Effector memory CD4-positive, alpha-beta T cell (primary cell): Measurements from ENCODE around the gene PSMC1.

Experiments
- DNase-seq, 3 donors: peaks; one replicate each; pipeline ENCODE4 v3.0.0-alpha.2; 2020
- H3K27ac ChIP-seq: 2 replicates; pipeline ENCODE4 v1.7.0; 2013; ENCODE audit warnings: mild to moderate bottlenecking, low read length, moderate library complexity; ENCODE audit not compliant: insufficient read depth, poor library complexity, severe bottlenecking
- H3K27me3 ChIP-seq: replicated peaks from 2 replicates; pipeline ENCODE4 v1.7.0; 2013; ENCODE audit warnings: mild to moderate bottlenecking, low read length; ENCODE audit not compliant: insufficient read depth, control insufficient read depth, poor library complexity, severe bottlenecking
- H3K36me3 ChIP-seq: 2 replicates; pipeline ENCODE4 v1.7.0; 2013; ENCODE audit warnings: mild to moderate bottlenecking, low read length, moderate library complexity; ENCODE audit not compliant: control insufficient read depth, insufficient read depth
- H3K4me1 ChIP-seq: 2 replicates; pipeline ENCODE4 v1.7.0; 2013; ENCODE audit warnings: low read length, mild to moderate bottlenecking; ENCODE audit not compliant: control insufficient read depth, insufficient read depth, poor library complexity, severe bottlenecking
- H3K4me3 ChIP-seq: 2 replicates; pipeline ENCODE4 v1.7.0; 2013; ENCODE audit warnings: low read length, low read depth, mild to moderate bottlenecking; ENCODE audit not compliant: insufficient read depth, poor library complexity, severe bottlenecking
- H3K9me3 ChIP-seq: 2 replicates; pipeline ENCODE4 v1.7.0; 2013; ENCODE audit warnings: mild to moderate bottlenecking, low read length, moderate library complexity; ENCODE audit not compliant: control insufficient read depth

The PSMC1 gene

GRCh38 chr14:90275820-90276219 is 19.5 kb downstream of the PSMC1 start:
- H3K36me3 ChIP-seq: peaks cover 43% of the 10 kb centered on the region

DNA sequence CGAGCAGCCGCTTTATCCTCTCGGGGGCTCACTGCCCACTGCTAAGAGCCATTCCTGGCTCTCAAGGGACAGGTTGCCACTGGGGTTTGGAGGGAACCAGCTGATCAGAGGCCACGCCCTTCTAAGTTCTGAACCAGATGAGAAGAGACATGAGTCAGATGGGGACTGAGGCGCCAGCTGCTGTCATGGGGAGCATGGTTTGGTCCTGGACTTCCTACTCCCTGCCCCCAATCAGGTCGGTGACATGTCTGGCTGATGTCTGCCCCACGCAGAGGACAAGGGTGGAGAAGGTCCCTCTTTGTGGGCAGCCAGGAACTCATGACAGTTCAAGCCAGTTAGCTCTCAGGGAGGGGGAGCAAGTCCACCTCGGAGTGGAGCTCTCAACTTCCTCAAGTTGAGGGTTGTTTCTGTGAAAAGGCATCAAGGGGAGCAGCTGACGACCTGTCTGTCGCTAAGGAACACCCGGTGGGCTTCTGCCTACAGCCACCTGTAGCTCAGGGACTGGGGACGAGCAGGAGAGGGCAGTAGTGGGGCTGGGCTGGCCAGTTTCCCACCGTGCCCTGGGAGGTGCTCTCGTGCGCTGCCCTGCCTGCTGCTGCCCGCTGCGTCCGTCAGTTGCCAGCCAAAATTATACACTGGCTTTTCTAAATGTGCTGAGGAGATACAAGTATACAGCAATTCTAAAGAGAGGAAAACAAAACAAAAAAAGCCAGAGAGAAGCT is 20.5 kb downstream of the PSMC1 start:
- H3K27ac ChIP-seq: no peak overlapping the region
- DNase-seq: no peak
- no peaks in the 10 kb centered on the region for H3K27me3 ChIP-seq
- H3K4me3 ChIP-seq: no peak overlapping the region
- peaks cover 37% of the 10 kb centered on the region for H3K36me3 ChIP-seq
- H3K4me1 ChIP-seq: peaks cover 6% of the 10 kb centered on the region
- no peaks in the 10 kb centered on the region for H3K9me3 ChIP-seq

More at GRCh38 chr14:90275820-90276219, 19.5 kb downstream of the PSMC1 start:
- H3K4me1 ChIP-seq: peaks cover 6% of the 10 kb centered on the region
- H3K9me3 ChIP-seq: no peaks in the 10 kb centered on the region
- no peak for DNase-seq
- no peaks in the 10 kb centered on the region for H3K27me3 ChIP-seq
- no peak overlapping the region for H3K27ac ChIP-seq
- H3K4me3 ChIP-seq: no peak overlapping the region

DNA sequence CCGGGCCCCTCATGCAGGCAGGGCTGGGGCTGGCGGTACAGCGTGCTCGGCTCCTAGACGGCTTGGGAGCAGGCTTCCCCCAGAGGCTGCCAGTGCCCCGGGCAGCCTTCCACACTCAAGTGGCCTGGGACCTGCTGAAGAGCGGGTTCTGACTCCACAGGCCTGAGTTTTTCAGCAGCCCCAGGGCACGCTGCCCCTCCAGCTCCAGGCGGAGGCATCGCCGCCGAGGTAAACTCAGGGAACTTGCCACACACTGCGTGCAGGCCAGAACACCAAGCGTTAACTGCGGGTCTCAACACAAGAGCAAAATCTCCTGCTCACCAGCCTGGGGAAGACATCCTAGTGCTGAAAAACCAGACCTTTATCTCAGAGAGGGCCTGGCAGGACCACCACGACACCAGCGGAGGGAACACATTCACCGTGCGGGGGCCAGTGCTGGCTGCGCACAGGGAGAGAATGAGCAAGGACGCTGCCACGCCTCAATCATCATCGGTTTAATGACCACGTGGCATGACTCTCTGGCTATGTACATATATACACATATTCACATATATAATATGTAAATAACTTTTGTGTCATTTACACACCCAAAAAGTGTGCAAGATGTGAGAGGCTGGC is 21.3 kb downstream of the PSMC1 start:
- Histone ChIP-seq H3K9me3 (no peaks in the 10 kb centered on the region), H3K36me3 (peaks cover 37% of the 10 kb centered on the region), H3K27me3 (no peaks in the 10 kb centered on the region), H3K27ac (no peak overlapping the region), H3K4me3 (no peak overlapping the region), H3K4me1 (peaks cover 6% of the 10 kb centered on the region)
- no peak for DNase-seq

- Histone ChIP-seq H3K4me1 (peaks cover 6% of the 10 kb centered on the region), H3K36me3 (peaks cover 35% of the 10 kb centered on the region), H3K27ac (no peak overlapping the region), H3K9me3 (no peaks in the 10 kb centered on the region), H3K4me3 (no peak overlapping the region), H3K27me3 (no peaks in the 10 kb centered on the region)
- DNase-seq: no peak
Observed at GRCh38 chr14:90278199-90279175, 22.1 kb downstream of the PSMC1 start.

DNA sequence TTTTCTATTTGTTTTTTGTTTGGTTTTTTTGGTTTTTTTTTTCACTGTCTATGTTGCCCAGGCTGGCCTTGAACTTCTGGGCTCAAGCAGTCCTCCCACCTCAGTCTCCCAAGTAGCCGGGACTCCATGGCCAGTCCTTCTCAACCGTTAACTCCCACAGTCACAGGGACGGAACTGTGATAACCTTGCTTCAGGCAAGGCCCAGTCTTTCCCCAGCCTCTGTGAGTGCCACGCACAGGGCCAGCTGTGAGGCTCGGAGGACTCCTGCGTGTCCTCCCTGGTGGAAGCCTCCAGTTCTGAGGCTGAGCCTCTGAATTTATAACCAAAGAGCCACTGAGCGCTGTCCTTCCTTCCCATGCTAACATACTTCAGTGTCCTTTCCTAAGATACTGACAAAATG is 23.7 kb downstream of the PSMC1 start:
- no peak overlapping the region for H3K4me3 ChIP-seq
- H3K36me3 ChIP-seq: peaks cover 31% of the 10 kb centered on the region
- no peak for DNase-seq
- H3K4me1 ChIP-seq: peaks cover 5% of the 10 kb centered on the region
- H3K9me3 ChIP-seq: no peaks in the 10 kb centered on the region
- H3K27me3 ChIP-seq: no peaks in the 10 kb centered on the region
- no peak overlapping the region for H3K27ac ChIP-seq

DNA sequence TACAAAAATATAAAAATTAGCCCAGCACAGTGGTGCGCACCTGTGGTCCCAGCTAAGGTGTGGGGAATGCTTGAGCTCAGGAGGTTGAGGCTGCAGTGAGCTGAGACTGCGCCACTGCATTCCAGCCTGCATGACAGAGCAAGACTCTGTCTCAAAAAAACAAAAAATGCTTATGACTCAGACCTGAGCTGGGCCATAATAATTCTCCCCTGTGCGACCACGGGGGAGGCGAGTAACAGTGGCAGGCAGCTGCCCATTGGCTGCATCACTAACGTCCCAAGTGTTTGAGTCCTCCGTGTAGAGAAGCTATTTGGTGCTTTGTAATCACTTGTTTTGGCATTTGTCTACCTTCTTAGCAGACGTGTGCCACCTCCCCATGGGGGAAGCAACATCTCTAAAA is 24.9 kb downstream of the PSMC1 start:
- Histone ChIP-seq H3K27ac (no peak overlapping the region), H3K27me3 (no peaks in the 10 kb centered on the region), H3K4me1 (no peaks in the 10 kb centered on the region), H3K4me3 (no peak overlapping the region), H3K36me3 (peaks cover 31% of the 10 kb centered on the region), H3K9me3 (no peaks in the 10 kb centered on the region)
- DNase-seq: no peak

DNA sequence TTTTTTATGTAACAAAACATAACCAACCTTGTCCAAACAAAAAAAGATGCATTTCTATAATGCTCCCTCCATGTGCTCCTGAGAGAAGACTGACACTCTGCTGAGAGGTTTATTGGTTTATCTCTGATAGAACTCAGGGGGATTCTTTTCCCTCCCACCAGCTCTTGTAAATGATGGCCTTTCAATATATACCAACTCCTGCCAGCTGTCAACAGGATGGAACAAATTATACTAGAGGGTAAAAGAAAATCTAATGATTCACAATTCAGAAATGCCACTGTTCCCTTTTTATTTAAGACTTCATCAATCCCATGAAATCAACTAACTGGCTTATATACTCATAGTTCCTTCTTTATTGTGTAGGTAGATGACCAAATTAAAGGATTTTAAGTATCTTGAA is 25.4 kb downstream of the PSMC1 start:
- Histone ChIP-seq H3K4me3 (no peak overlapping the region), H3K36me3 (peaks cover 31% of the 10 kb centered on the region), H3K27ac (no peak overlapping the region), H3K4me1 (no peaks in the 10 kb centered on the region), H3K9me3 (no peaks in the 10 kb centered on the region), H3K27me3 (no peaks in the 10 kb centered on the region)
- no peak for DNase-seq

DNA sequence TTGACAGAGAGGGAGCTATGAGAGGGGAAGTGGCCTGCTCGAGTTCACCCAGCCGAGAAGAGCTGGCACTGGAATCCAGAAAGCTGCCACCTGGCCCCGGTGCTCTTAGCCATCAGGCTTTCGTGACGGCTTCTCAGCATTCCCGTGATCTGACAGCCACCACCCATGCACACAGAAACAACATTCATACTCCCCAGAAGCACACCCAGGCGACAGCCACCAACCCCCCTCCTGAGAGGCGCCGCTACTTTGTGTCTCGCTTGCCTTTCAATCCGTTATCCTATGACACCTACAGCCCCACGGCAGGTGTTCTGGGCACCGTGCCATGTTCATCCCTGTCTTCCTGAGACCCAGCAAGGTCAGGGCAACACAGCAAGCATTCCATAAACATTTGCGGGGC is 31.4 kb downstream of the PSMC1 start:
- H3K36me3 ChIP-seq: peaks cover 32% of the 10 kb centered on the region
- no peaks in the 10 kb centered on the region for H3K27me3 ChIP-seq
- H3K4me3 ChIP-seq: no peak overlapping the region
- no peaks in the 10 kb centered on the region for H3K4me1 ChIP-seq
- no peak for DNase-seq
- no peaks in the 10 kb centered on the region for H3K9me3 ChIP-seq
- H3K27ac ChIP-seq: no peak overlapping the region

DNA sequence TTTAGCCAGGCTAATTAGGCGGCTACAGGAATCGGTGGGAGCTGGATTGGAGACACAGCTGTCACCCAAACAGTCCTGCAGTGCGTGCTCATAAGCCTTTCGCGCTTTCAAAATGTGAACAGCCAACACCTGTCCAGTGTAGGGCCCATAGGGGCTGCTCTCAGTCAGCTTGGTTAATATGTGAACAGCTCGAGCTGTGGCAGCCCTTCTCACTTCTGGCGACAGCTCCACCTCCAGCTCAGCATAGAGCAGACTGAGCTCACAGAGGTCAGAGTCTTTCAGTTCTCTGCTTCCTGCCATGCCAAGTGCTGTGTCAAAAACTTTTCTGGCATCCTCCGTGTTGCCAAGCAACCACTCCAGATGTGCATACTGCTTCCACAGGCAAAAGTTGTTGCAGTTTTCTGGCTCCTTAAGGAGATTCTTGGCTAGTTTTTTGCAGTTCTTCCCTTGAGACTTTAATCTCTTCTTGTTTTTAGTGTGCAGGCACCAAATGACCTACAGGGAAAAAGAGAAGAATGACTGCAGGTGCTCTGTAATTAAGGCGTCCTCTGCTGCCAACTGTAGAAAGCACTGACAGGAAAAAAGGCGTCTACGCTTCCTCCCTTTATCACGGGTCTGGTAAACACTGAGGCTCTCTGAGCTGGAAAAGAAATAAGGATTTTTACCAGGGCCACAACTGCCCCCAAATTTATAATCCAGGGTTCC is 32.5 kb downstream of the PSMC1 start:
- H3K36me3 ChIP-seq: peaks cover 32% of the 10 kb centered on the region
- no peak overlapping the region for H3K4me3 ChIP-seq
- H3K4me1 ChIP-seq: no peaks in the 10 kb centered on the region
- no peak for DNase-seq
- H3K27ac ChIP-seq: no peak overlapping the region
- no peaks in the 10 kb centered on the region for H3K27me3 ChIP-seq
- H3K9me3 ChIP-seq: no peaks in the 10 kb centered on the region
